CD14-positive monocyte (primary cell): ENCODE results near the gene PAK4. TPM values are rescaled to one million over a fixed set of nuclear protein-coding genes. Genes with fewer than 3 reads are reported as not detected.

Experiments
- DNase-seq, 3 donors: peaks; one replicate each; pipeline ENCODE4 v3.0.0-alpha.2; 2011 to 2022
- H2AFZ ChIP-seq: 2 replicates; pipeline ENCODE4 v1.6.0; 2012; ENCODE audit warnings: mild to moderate bottlenecking, low read depth, low read length, inconsistent platforms; ENCODE audit not compliant: insufficient read depth, poor library complexity, severe bottlenecking
- H3K27ac ChIP-seq, 2 donors: 1 replicate in 1 of 2; 2 replicates in 1 of 2; pipeline ENCODE4 v1.5.1; 2012 to 2013; ENCODE audit warnings: low read length in 2 of 2, control low read depth in 1 of 2, inconsistent platforms in 1 of 2, low read depth in 1 of 2, mild to moderate bottlenecking in 1 of 2
- H3K27me3 ChIP-seq, 2 donors: one replicate each; pipeline versions ENCODE4 v1.6.0 to v1.6.1; 2011 to 2013; ENCODE audit warnings: low read length in 2 of 2; ENCODE audit not compliant: control insufficient read depth in 2 of 2, insufficient read depth in 2 of 2
- H3K36me3 ChIP-seq, 2 donors: replicated peaks in 1 of 2; 1 replicate in 1 of 2; 2 replicates in 1 of 2; pipeline versions ENCODE4 v1.5.1 to v1.6.1; 2012 to 2013; ENCODE audit warnings: low read length in 2 of 2, control low read depth in 1 of 2, inconsistent platforms in 1 of 2, mild to moderate bottlenecking in 1 of 2; ENCODE audit not compliant: insufficient read depth in 2 of 2, control insufficient read depth in 1 of 2
- H3K4me1 ChIP-seq, 2 donors: 1 replicate in 1 of 2; 2 replicates in 1 of 2; pipeline versions ENCODE4 v1.5.1 to v1.6.1; 2012 to 2013; ENCODE audit warnings: low read length in 2 of 2, control low read depth in 1 of 2, inconsistent platforms in 1 of 2, mild to moderate bottlenecking in 1 of 2, moderate library complexity in 1 of 2; ENCODE audit not compliant: insufficient read depth in 2 of 2, control insufficient read depth in 1 of 2
- H3K4me2 ChIP-seq: replicated peaks from 2 replicates; pipeline ENCODE3; 2012; ENCODE audit warnings: low read length, moderate library complexity, mild to moderate bottlenecking; ENCODE audit not compliant: poor library complexity, severe bottlenecking; ENCODE audit errors: extremely low read depth
- H3K4me3 ChIP-seq, 3 experiments: fragments of 200-600 bp in 1 of 3; sonication (generic) in 1 of 3; replicated peaks in 1 of 3; 1 replicate in 2 of 3; 2 replicates in 1 of 3; pipeline ENCODE4 v1.5.1; 2011 to 2013; ENCODE audit warnings: low read length in 3 of 3, mild to moderate bottlenecking in 3 of 3, control low read depth in 2 of 3, low read depth in 2 of 3, inconsistent platforms in 1 of 3, moderate library complexity in 1 of 3
- H3K79me2 ChIP-seq: 2 replicates; pipeline ENCODE4 v1.6.0; 2012; ENCODE audit warnings: mild to moderate bottlenecking, control low read depth, inconsistent platforms, low read length, moderate library complexity; ENCODE audit not compliant: insufficient read depth
- H3K9ac ChIP-seq: 2 replicates; pipeline ENCODE4 v1.6.0; 2017; ENCODE audit warnings: low read length, mild to moderate bottlenecking; ENCODE audit not compliant: insufficient read depth, poor library complexity, severe bottlenecking
- H3K9me3 ChIP-seq, 2 donors: replicated peaks in 1 of 2; 1 replicate in 1 of 2; 2 replicates in 1 of 2; pipeline versions ENCODE4 v1.5.1 to v1.6.1; 2012 to 2013; ENCODE audit warnings: low read length in 2 of 2, control low read depth in 1 of 2; ENCODE audit not compliant: control insufficient read depth in 1 of 2, insufficient read depth in 1 of 2
- H4K20me1 ChIP-seq: 2 replicates; pipeline ENCODE4 v1.6.0; 2012; ENCODE audit warnings: mild to moderate bottlenecking, low read length, control low read depth, moderate library complexity; ENCODE audit not compliant: insufficient read depth
- H3K27ac Mint-ChIP-seq, 7 donors: one replicate each; pipeline ENCODE4 v1.8.0; 2020; ENCODE audit warnings: mild to moderate bottlenecking in 7 of 7, mixed read lengths in 7 of 7, moderate library complexity in 6 of 7, inconsistent platforms in 2 of 7
- H3K27me3 Mint-ChIP-seq, 3 donors: one replicate each; pipeline ENCODE4 v1.8.0; 2021 to 2022; ENCODE audit warnings: low read depth in 3 of 3, mild to moderate bottlenecking in 3 of 3, mixed read lengths in 3 of 3, moderate library complexity in 3 of 3, inconsistent platforms in 1 of 3
- H3K36me3 Mint-ChIP-seq, 2 donors: one replicate each; pipeline ENCODE4 v1.8.0; 2020; ENCODE audit warnings: mixed read lengths in 2 of 2, inconsistent platforms in 1 of 2, mild to moderate bottlenecking in 1 of 2
- H3K4me1 Mint-ChIP-seq: one replicate; pipeline ENCODE4 v1.8.0; 2020; ENCODE audit warnings: mild to moderate bottlenecking, mixed read lengths
- H3K4me3 Mint-ChIP-seq, 2 donors: one replicate each; pipeline ENCODE4 v1.8.0; 2020; ENCODE audit warnings: mild to moderate bottlenecking in 2 of 2, mixed read lengths in 2 of 2, moderate library complexity in 1 of 2
- H3K9me3 Mint-ChIP-seq, 7 donors: one replicate each; pipeline ENCODE4 v1.8.0; 2020 to 2022; ENCODE audit warnings: mixed read lengths in 7 of 7, mild to moderate bottlenecking in 6 of 7, moderate library complexity in 6 of 7, inconsistent platforms in 2 of 7
- CTCF ChIP-seq: fragments of 200-600 bp; IDR thresholded peaks from one replicate; pipeline ENCODE4 v1.8.0; 2022; ENCODE audit warnings: antibody characterized with exemption, mild to moderate bottlenecking
- WGBS: methylation state at CpG from one replicate; pipeline ENCODE4 v1.1.5; 2013; ENCODE audit warnings: missing lambda C conversion rate; ENCODE audit not compliant: insufficient coverage; 5-methylcytosine and 5-hydroxymethylcytosine counted together
- intact Hi-C, 2 donors: fragments of 100-400 bp; cut with micrococcal nuclease; formaldehyde crosslinking; loops; one replicate each; pipeline versions ENCODE4 v1.15.0 to v1.15.1; 2023
- polyA plus RNA-seq, 3 donors: library from polyadenylated mRNA; depleted of rRNA in 1 of 3; unstranded in 2 of 3; stranded (reverse) in 1 of 3; fragments of 300-500 nt in 2 of 3; fragments of >200 nt in 1 of 3; fragmentation: Illumina TruSeq in 2 of 3; gene quantifications; 1 replicate in 2 of 3; 2 replicates in 1 of 3; pipeline ENCODE4 v1.2.3, GENCODE V29; 2012 to 2021

The PAK4 gene
- polyA plus RNA-seq, 3 donors: 1.3 to 11.3 (median 1.5) TPM

GRCh38 chr19:39168258-39169142 lies 42.9 kb downstream of the PAK4 start:
- no peaks in the 10 kb centered on the region for H3K27me3 ChIP-seq
- H3K4me1 Mint-ChIP-seq: no peaks in the 10 kb centered on the region
- DNase-seq: no peak
- H3K4me2 ChIP-seq: no peak overlapping the region
- peaks cover 6 to 28% of the 10 kb centered on the region in 2 donors for H3K36me3 Mint-ChIP-seq
- intact Hi-C loops: no loop called here
- no peaks in the 10 kb centered on the region for H3K79me2 ChIP-seq
- no peak overlapping the region for H3K9ac ChIP-seq
- H3K9me3 Mint-ChIP-seq: no peaks in the 10 kb centered on the region
- H3K4me3 Mint-ChIP-seq: no peak overlapping the region
- H3K27ac ChIP-seq: no peak overlapping the region
- no peak overlapping the region for H2AFZ ChIP-seq
- H3K27me3 Mint-ChIP-seq: peaks cover 0 to 4% (median 0%) of the 10 kb centered on the region in 3 donors
- peaks cover 13 to 22% of the 10 kb centered on the region in 2 donors for H3K36me3 ChIP-seq
- H3K9me3 ChIP-seq: no peaks in the 10 kb centered on the region
- no peaks in the 10 kb centered on the region for H3K4me1 ChIP-seq
- H4K20me1 ChIP-seq: no peaks in the 10 kb centered on the region
- peak overlapping the region in 2 of 7 donors; percentile 6 to 48 for H3K27ac Mint-ChIP-seq
- WGBS: 96% methylated on average over 16 of the region's 23 CpGs
- no peak for TF ChIP-seq CTCF
- H3K4me3 ChIP-seq: no peak overlapping the region

- no peaks in the 10 kb centered on the region for H3K9me3 ChIP-seq
- 95% methylated on average over 28 of the region's 36 CpGs for WGBS
- no peaks in the 10 kb centered on the region for H3K27me3 ChIP-seq
- H3K4me1 Mint-ChIP-seq: no peaks in the 10 kb centered on the region
- no peak overlapping the region for H3K4me2 ChIP-seq
- DNase-seq: no peak
- no peak overlapping the region for H3K9ac ChIP-seq
- H3K4me1 ChIP-seq: no peaks in the 10 kb centered on the region
- peaks cover 13 to 25% of the 10 kb centered on the region in 2 donors for H3K36me3 ChIP-seq
- H3K4me3 Mint-ChIP-seq: no peak overlapping the region
- H3K27ac ChIP-seq: no peak overlapping the region
- peaks cover 6 to 30% of the 10 kb centered on the region in 2 donors for H3K36me3 Mint-ChIP-seq
- peak overlapping the region in 3 of 7 donors; percentile 6 to 48 (median 28) for H3K27ac Mint-ChIP-seq
- H3K9me3 Mint-ChIP-seq: no peaks in the 10 kb centered on the region
- intact Hi-C loops: no loop called here
- H4K20me1 ChIP-seq: no peaks in the 10 kb centered on the region
- peaks cover 0 to 4% (median 0%) of the 10 kb centered on the region in 3 donors for H3K27me3 Mint-ChIP-seq
- H2AFZ ChIP-seq: no peak overlapping the region
- no peaks in the 10 kb centered on the region for H3K79me2 ChIP-seq
- no peak for TF ChIP-seq CTCF
- H3K4me3 ChIP-seq: no peak overlapping the region
These were observed 43.7 kb downstream of the PAK4 start for GRCh38 chr19:39169143-39169810.
